Measurements from ENCODE around the gene DLX5. TPM values are rescaled to one million over a fixed set of nuclear protein-coding genes. Genes with fewer than 3 reads are reported as not detected.

Gene DLX5
- total and polyA plus RNA-seq, 8 donors = 0.23 to 11.7 TPM; not detected in 6

DNA sequence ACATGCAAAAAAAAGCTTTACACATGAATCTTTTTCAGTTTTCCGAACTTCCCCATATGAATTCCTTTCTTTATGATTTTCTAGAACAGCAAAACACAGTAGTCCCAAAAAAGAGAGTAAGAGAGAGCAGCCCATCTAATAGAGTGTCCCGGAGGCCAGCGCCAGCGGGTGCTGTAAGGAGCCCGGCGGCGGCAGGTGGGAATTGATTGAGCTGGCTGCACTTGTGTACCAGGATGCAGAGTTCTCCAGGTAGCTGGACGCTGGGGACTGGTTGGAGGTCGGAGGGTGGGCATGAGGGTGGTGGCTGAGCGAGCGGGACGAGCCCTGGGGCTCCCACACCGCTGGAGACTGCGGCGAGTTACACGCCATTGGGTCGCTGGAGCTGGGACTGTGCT lies 4.0 kb downstream of the DLX5 start:
- H3K27ac ChIP-seq = no peak overlapping the region
- 11 to 19% (median 15%) methylated on average over 17 of the region's 17 CpGs for WGBS, 5 donors
- peaks cover 0 to 7% (median 0%) of the 10 kb centered on the region in 4 donors for H3K9me3 ChIP-seq
- DNase-seq = no peak
- intact Hi-C loops (cut with DNase I; ENCODE audit: low total_unique reads) = loop anchor here (10.0 kb wide), 1 partner anchor 1106 kb away; no protein-coding TSS in a partner anchor
- H3K4me3 ChIP-seq = no peak overlapping the region
- no peaks in the 10 kb centered on the region for H3K36me3 ChIP-seq
- H3K4me1 ChIP-seq = peaks cover 9 to 78% (median 59%) of the 10 kb centered on the region in 4 donors
- TF ChIP-seq, protein P1, sequence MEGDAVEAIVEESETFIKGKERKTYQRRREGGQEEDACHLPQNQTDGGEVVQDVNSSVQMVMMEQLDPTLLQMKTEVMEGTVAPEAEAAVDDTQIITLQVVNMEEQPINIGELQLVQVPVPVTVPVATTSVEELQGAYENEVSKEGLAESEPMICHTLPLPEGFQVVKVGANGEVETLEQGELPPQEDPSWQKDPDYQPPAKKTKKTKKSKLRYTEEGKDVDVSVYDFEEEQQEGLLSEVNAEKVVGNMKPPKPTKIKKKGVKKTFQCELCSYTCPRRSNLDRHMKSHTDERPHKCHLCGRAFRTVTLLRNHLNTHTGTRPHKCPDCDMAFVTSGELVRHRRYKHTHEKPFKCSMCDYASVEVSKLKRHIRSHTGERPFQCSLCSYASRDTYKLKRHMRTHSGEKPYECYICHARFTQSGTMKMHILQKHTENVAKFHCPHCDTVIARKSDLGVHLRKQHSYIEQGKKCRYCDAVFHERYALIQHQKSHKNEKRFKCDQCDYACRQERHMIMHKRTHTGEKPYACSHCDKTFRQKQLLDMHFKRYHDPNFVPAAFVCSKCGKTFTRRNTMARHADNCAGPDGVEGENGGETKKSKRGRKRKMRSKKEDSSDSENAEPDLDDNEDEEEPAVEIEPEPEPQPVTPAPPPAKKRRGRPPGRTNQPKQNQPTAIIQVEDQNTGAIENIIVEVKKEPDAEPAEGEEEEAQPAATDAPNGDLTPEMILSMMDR (IDR thresholded peaks at IDR 0.05) = no peak
- no peak for TF ChIP-seq POLR2AphosphoS5 (IDR thresholded peaks at IDR 0.05)
- peaks cover 65 to 100% (median 100%) of the 10 kb centered on the region in 3 donors for H3K27me3 ChIP-seq

DNA sequence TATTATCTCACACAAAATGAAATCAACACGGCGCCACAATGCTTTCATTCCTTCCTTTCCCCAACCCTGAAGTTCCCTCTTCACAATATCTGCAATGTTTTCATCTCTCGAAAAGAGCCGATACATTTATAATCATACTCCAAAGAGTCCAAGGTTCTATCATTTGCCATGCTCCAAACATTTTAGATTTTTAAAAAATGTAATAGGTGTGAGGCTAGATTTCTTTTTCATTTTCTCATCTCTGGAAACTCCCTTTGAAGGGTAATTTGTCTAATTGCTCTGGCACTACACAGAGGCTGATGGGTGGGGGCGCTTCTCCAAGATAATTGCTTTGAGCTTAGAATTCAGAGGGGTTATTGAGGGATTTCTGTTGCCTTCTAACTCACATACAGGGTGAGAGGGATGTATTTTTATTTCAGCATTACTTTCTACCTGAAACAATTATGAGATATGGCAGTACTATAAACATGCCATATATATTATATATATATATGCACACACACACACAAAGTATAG lies 4.9 kb downstream of the DLX5 start:
- no peak overlapping the region for H3K4me3 ChIP-seq
- DNase-seq = no peak
- H3K27ac ChIP-seq = no peak overlapping the region
- WGBS, 5 donors = 12 to 20% (median 19%) methylated on average over 5 of the region's 5 CpGs
- no peaks in the 10 kb centered on the region for H3K36me3 ChIP-seq
- peaks cover 70 to 100% (median 100%) of the 10 kb centered on the region in 3 donors for H3K27me3 ChIP-seq
- peaks cover 8 to 71% (median 53%) of the 10 kb centered on the region in 4 donors for H3K4me1 ChIP-seq
- TF ChIP-seq EP300 (IDR thresholded peaks at IDR 0.05) = no peak
- TF ChIP-seq, protein P1 (IDR thresholded peaks at IDR 0.05) = no peak
- TF ChIP-seq POLR2A (IDR thresholded peaks at IDR 0.05) = no peak
- TF ChIP-seq POLR2AphosphoS5 (IDR thresholded peaks at IDR 0.05) = no peak
- peaks cover 0 to 7% (median 0%) of the 10 kb centered on the region in 4 donors for H3K9me3 ChIP-seq
- intact Hi-C loops (cut with DNase I; ENCODE audit: low total_unique reads) = loop anchor here (10.0 kb wide), 1 partner anchor 1105 kb away; no protein-coding TSS in a partner anchor

DNA sequence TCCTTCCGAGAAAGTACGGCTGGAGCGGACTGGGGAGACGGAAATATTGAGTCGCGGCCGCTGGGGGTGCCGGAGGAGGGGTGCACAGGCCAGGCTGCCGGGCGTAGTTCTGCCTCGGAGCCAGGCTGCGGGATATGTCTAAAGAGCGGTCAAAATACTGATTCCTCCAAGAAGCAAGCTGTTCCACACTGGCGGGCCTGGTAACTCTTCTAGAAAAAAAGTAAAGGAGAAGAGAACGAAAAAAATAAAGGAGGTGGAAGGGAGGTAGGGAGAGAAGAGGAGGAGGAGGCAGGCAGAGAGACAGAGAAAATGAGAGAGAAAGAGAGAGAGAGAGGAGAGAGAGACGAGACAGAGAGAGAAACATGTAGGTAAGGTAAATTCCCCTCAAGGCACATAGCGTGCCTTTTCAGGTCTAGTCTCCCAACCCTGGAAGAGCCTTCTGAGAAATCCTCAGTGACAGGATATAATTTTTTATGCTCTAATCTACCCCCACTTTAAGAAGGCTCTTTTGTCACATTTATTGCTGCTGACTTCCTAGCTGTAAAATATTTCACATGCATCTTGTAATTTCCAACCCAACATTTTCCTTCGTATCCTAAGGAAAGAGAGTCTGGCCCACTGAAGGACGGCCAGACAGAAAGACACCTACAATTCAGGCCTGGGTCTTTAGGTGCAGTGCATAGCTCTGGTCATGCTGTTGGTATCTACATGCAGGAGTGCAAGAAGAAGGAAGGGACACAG lies 5.7 kb downstream of the DLX5 start:
- Histone ChIP-seq H3K9me3 (peaks cover 0 to 7% (median 0%) of the 10 kb centered on the region in 4 donors), H3K36me3 (no peaks in the 10 kb centered on the region), H3K27me3 (peaks cover 62 to 100% (median 100%) of the 10 kb centered on the region in 3 donors), H3K27ac (no peak overlapping the region), H3K4me1 (peaks cover under 1 to 63% (median 45%) of the 10 kb centered on the region in 4 donors), H3K4me3 (no peak overlapping the region)
- TF ChIP-seq POLR2AphosphoS5 (IDR thresholded peaks at IDR 0.05) = no peak
- TF ChIP-seq EP300 (IDR thresholded peaks at IDR 0.05) = no peak
- TF ChIP-seq, protein P1 (IDR thresholded peaks at IDR 0.05) = no peak
- TF ChIP-seq POLR2A (IDR thresholded peaks at IDR 0.05) = no peak
- DNase-seq = no peak
- 11 to 20% (median 13%) methylated on average over 19 of the region's 19 CpGs for WGBS, 5 donors
- intact Hi-C loops (cut with DNase I; ENCODE audit: low total_unique reads) = no loop called here

DNA sequence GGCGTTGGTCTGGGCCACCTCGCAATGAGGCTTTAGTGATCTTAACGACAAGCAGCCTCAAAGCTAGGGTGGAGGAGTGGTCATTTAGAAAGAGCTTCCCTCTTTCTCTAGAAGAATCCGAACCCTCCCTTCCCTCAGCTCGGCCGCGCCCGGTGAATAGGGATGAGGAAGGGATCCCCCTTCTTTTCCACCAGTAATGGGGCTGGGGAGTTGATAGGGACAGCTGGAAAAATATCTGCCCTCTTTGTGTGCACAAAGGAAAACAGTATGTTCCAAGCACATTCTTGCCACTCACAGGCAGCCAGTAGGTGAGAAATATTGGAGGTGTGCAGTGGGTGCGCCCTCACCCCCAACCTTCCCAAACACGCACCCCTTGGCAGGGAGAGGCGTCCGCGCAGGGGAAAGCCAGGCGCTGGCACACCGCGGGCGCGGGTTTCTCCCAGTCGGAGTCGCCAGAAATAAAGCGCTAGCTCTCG lies 6.5 kb downstream of the DLX5 start:
- DNase-seq = no peak
- no peaks in the 10 kb centered on the region for H3K36me3 ChIP-seq
- H3K4me3 ChIP-seq = no peak overlapping the region
- peaks cover 56 to 100% (median 99%) of the 10 kb centered on the region in 3 donors for H3K27me3 ChIP-seq
- TF ChIP-seq POLR2A (IDR thresholded peaks at IDR 0.05) (no peak), POLR2AphosphoS5 (IDR thresholded peaks at IDR 0.05) (no peak)
- WGBS, 5 donors = 4 to 10% (median 7%) methylated on average over 21 to 22 of the region's 22 CpGs
- intact Hi-C loops (cut with DNase I; ENCODE audit: low total_unique reads) = no loop called here
- H3K27ac ChIP-seq = no peak overlapping the region
- H3K9me3 ChIP-seq = peaks cover 0 to 8% (median 0%) of the 10 kb centered on the region in 4 donors
- peaks cover 0 to 57% (median 40%) of the 10 kb centered on the region in 4 donors for H3K4me1 ChIP-seq
